Measurements from ENCODE around the gene FAM98A.

GRCh38 chr2:33595385-33595784 is 3.7 kb downstream of the FAM98A start:
- TF ChIP-seq POLR2A (IDR thresholded peaks at IDR 0.05): no peak
- TF ChIP-seq, protein P1, sequence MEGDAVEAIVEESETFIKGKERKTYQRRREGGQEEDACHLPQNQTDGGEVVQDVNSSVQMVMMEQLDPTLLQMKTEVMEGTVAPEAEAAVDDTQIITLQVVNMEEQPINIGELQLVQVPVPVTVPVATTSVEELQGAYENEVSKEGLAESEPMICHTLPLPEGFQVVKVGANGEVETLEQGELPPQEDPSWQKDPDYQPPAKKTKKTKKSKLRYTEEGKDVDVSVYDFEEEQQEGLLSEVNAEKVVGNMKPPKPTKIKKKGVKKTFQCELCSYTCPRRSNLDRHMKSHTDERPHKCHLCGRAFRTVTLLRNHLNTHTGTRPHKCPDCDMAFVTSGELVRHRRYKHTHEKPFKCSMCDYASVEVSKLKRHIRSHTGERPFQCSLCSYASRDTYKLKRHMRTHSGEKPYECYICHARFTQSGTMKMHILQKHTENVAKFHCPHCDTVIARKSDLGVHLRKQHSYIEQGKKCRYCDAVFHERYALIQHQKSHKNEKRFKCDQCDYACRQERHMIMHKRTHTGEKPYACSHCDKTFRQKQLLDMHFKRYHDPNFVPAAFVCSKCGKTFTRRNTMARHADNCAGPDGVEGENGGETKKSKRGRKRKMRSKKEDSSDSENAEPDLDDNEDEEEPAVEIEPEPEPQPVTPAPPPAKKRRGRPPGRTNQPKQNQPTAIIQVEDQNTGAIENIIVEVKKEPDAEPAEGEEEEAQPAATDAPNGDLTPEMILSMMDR (IDR thresholded peaks at IDR 0.05): no peak

Measured in adrenal gland (tissue), 5 donors.